HuH-7 (cell line): ENCODE data around the gene ISL2.

ENCODE experiments used
- DNase-seq: peaks from one replicate; pipeline ENCODE4 v3.0.0; 2011; ENCODE audit warnings: low spot score

ISL2 gene

DNA sequence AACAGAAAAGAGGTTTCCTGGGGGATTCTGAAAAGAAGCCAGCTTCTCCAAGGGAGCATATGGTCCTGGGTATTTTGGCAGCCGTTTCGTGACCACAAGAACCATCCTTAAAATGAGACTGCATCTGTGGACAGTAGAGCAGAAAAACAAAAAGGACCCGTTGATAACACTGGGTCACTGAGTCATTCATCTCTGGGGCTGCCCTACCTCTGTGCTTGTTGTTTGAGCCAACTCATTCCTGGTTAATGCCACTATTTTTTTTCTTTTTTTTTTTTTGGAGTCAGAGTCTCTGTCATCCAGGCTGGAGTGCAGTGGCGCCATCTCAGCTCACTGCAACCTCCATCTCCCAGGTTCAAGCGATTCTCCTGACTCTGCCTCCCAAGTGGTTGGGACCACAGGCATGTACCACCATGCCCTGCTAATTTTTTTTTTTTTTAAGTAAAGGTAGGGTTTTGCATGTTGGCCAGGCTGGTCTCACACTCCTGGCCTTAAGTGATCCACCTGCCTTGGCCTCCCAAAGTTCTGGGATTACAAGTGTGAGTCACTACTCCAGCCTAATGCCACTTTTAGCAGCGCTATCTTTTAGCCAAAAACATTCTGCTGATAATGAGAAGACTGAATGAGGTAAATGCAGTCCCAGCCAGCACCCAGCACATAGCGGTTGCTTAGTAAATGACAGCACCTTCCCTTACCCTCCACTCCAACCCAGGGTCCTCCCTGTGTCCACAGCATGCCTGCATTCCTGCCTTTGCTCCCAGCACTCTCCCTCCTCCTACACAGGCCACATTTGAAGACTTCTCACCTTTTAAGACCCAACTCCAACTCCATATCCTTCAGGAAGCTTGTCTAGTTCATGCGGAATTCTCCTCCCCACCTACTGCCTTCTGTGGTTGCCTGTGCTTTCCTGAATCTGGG, 9.1 kb upstream of the ISL2 start:
- no peak for DNase-seq

DNA sequence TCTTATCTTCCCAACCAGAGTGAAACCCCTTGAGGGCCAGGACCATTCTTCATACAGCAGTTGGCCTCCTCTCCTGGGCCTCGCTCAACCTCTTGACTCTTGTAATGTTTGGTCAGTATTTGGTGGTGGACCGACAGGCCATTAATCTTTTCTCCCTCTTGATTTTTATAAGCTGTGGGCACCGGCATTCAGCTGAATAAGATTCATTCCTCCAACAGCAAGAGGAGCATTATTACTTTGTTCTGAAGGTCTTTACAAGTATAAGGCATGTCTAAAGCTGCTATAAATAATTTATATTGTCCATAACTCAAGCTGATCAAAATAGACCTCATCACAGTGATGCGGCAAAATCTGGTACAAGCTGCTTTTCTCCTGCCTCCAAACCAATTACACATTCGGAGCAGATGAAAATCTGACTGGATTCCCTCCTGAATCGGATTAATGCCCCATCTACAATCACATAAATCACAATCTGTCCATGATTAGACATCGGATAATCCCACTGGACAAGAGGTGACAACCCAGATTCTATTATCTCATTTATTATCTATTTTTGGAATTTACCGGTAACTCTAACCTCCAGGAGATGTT, 8.4 kb upstream of the ISL2 start:
- DNase-seq, result no peak

DNA sequence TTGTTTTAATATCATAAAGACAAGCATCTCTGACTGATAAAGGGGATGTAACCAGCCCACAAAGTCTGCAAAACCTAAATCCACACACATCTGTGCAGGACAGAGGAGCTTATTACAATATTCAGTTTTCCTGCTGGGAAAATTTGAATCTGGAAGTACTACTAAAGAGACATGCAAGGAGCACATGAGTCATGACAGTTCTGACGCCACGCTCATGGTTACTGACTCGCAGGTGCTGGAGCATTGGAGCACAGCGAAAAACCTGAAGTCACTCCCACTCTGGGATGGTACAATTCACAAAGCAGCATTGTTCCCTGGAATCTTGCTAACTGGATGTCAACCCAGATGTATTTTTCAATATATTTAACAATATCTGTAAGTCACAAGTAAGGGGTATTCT, 7.6 kb upstream of the ISL2 start:
- DNase-seq, result no peak

DNA sequence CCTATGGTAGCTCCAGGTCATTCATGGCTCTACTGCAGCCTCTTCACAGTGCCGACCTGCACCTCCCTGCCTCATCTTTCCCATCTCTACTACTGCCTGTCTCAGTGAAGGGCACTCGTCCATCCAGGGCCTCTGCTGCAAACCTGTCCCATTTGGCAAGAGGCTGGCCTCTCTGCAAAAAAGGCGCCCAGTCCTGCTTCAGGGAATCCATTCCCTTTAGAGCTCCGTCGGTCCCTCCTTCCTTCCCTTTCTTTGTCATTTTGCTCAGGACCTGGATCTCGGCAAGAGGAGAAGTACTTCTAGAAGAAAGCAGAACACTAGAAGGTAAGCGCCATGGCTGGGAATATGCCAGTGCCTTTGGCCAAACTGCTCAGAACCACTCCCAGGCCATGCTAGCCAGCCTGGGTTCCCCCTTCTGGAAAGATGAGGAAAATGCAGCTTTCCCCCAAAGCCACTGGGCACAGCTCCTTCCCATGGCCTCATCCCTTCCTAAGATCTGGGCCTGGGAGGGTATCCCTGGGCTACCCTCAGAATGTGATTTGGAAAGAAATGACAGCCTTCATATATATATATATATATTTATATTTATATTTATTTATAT, 6.4 kb upstream of the ISL2 start:
- peak; percentile 79 for DNase-seq

DNA sequence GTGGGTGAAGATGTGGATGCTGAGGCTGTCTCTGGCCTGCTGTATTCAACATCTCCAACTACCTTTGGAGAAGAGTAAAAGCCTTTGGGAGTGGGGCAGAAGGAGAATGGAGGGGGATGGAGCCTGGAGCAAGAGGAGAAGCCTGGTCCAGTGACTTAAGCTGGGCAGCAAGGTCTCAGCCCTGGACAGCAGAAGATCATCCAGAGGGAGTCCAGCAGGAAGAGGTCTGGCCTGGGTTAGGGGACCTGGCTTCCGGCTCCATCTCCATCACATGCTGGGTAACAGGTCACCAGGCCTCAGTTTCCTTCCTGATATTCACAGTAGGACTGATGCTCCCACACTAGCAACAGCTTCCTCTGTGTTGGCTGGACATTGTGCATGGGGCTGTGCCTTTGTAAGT, 3.8 kb upstream of the ISL2 start:
- no peak for DNase-seq

DNA sequence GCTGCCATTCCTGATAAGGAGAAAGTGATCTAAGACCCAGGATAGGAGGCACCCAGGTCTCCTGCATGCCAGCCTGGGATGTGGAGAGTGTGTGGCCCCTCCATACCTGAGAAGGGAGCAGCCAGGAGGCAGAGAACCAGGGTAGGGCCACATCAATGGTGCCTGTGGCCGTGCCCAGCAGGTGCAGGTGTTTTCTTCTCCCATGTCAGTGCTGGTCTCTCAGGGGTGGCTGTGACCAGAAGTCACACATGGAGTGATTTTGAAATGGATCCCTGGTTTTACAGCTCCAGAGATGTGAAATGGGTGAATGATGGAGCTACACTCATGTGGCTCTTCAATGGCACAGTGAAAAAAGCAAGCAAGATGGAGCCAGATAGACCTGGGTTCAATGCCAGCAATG, 3.3 kb upstream of the ISL2 start:
- no peak for DNase-seq

DNA sequence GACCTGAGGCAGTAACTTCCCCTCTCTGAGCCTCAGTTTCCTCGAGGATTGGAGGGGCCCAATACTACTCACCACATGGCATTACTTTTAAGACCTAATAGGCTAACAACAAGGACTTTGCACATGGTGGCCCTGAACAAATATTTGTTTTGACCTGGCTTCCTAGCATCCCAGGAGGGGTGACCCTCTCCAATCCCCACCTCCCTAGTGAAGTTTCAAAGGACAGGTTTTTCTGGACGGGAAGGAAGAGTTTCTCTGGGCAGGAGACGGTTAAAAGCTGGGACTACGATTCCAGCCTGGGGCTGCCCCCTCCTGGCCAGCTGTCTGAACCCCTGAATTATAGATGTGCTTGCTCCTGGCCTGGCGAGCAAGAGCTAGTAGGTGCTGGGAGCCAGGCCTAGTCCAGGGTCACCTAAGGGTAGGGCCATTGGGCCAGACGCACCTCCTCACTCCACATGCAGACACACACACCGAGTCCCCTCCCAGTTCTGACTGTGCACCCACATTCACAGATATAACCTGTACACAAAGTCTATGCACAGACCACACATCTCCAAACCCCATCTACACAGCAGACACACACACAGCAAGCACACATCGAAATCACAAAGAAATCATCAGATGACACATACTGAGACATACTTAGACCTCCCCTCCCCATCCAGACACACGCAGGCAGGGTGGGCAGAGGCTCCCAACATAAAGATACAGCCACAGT, 2.7 kb upstream of the ISL2 start:
- no peak for DNase-seq

DNA sequence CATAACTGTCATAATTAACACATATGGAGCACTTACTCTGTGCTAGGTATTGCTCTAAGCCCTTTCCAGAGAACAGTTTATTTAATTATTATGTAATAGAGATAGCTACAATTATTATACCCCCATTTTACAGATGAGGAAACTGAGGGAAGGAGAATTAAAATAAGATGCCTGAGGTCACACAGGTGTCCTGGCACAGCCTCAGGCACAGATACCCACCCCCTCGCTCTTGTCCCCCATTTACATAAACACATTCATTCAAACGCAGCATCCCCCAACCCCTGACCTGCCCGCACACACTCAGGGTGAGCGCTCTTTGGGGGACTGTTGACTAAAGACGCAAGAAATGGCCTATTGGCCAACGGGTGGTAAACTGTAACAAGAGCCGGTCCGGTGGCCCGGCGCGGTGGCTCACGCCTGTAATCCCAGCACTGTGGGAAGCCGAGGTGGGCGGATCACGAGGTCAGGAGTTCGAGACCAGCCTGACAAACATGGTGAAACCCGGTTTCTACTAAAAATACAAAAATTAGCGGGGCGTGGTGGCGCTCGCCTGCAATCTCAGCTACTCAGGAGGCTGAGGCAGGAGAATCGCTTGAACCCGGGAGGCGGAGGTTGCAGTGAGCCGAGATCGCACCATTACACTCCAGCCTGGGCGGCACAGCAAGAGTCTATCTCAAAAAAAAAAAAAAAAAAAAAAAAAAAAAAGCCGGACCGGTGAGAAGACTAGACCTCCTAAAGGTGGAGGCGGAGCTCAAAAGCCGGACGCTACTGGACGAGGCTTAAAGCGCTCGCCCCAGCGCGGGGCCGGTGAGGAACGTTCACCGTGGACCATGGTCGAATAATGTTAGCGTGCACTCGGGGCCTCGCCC, 1.9 kb upstream of the ISL2 start:
- no peak for DNase-seq

DNA sequence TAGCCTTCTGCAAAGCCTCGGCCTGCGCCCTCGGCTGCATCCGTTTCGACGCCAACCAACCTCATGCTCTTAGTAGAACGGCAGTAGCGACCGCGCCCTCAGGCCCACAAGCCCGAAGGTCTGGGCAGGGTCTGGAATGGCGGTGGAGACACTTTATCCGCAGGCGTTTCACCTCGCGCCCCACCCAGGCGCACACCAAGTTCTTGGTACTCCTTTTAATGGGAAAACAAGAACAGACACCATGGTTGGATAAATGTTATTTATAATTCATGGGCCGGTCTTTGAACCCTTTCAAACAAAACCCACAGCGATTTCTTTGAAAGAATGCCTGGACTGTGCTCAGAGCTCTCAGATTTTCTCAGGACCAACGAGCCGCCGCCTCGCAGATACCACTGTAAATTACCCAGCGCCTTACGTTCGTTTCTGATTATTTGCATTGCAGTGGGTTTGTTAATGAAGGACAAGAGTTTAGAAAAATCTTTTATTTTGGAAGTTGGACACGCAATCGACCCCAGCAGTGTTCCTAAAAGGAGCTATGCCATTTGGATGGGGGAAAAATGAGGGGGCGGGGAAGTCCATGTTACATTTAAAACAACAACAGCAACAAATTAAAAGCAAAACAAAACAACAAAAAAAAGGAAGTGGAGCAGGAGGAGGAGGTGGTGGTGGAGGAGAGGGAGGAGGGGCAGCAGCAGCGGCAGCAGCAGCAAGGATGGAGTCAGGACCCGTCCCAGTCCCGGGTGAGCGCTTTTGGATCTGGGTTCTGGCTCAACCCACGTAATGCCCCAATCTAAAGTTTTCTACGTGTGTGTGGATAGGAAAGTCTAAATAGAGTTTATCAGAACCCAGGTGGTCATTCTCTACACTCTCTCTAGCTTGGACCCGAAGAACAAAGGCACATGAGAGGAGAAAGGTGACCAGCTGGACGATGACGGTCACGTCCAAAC, 993 bp upstream of the ISL2 start:
- no peak for DNase-seq

DNA sequence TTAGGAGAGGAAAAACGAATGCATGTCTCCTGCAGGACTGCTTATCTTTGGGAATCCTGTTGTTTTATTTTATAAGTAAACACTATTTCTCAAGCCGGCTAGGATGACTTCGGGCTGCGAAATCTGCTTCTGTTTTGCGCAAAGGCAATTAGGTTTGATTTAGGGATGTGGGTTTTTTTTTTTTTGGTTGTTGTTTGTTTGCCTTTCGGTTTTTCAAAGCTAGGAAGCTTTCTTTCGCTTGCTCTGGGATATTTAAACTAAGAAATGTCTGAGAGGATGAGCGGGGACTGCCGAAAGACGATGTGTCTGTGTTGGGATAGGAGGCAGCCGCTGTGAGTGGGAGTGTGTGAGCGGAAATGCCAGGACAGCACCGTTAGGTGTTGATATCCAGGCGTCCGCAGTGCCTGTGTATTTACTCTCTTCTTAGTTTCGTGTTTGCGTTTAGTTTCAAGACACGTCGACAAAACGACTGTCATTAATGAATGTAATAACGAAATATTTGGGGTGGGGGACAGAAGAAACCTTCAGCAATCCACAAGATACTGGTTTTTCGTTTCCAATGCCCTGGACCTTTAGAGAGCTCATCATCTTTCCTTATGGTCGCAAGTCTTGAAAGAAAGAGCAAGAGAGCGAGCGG, 604 bp downstream of the ISL2 start:
- peak; percentile 87 for DNase-seq

DNA sequence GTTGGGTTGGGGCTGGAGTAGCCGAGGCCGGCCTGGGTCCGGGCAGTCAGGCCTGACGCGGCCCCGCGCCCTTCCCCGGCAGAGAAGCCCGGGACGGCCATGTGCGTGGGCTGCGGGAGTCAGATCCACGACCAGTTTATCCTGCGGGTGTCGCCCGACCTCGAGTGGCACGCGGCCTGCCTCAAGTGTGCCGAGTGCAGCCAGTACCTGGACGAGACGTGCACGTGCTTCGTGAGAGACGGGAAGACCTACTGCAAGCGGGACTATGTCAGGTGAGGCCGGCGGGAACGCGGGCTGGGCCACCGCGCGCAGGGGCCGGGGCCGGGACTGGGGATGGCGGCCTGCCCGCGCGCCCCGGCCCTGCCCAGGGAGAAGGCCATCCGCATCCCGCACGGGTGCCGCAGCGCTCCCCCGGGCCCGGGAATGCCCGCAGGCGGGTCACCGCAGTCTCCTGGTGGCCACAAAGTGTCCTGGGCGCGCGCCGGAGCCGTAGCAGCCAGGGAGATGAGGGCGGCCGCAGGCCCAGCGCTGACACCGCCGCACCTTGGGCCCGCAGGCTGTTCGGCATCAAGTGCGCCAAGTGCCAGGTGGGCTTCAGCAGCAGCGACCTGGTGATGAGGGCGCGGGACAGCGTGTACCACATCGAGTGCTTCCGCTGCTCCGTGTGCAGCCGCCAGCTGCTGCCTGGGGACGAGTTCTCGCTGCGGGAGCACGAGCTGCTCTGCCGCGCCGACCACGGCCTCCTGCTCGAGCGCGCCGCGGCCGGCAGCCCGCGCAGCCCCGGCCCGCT, 1.3 kb downstream of the ISL2 start:
- no peak for DNase-seq

DNA sequence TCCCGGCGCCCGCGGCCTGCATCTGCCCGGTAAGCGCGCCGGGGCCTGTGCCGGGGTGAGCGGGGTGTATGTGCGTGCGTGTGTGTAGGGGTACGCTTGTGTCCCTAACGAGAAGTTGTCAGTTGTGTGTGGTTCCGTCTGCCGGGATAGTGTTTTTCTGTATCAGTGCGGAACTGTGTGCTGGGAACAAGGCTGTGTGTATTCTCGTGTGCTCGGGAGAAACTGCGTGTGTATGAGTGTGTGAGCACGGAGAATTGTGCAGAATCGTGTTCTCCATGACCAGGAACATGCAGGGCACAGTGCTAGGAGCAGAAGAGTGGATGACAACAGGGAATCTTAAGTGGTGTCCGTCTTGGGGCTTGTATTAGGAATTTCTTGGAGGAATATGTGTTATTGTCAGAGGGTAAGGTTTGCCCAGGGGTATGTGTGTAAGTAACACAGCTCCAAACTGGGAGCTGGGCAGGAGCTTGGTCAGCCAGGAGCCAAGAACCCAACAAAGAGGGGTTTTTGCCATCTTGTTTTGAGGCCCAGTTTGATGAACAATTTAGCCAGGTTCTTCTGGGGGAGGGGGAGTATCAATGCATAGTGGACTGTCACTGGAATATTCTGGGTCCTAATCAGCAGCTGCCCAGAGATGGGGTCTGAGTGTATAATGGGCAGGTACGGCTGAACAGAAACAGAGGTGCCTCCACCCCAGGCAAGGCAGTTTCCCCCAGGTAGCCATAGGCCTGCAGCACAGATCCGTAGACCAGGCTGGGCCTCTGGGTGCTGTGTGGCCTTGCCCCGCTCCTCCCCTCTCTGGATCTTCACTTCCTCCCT, 2.1 kb downstream of the ISL2 start:
- DNase-seq, result no peak

DNA sequence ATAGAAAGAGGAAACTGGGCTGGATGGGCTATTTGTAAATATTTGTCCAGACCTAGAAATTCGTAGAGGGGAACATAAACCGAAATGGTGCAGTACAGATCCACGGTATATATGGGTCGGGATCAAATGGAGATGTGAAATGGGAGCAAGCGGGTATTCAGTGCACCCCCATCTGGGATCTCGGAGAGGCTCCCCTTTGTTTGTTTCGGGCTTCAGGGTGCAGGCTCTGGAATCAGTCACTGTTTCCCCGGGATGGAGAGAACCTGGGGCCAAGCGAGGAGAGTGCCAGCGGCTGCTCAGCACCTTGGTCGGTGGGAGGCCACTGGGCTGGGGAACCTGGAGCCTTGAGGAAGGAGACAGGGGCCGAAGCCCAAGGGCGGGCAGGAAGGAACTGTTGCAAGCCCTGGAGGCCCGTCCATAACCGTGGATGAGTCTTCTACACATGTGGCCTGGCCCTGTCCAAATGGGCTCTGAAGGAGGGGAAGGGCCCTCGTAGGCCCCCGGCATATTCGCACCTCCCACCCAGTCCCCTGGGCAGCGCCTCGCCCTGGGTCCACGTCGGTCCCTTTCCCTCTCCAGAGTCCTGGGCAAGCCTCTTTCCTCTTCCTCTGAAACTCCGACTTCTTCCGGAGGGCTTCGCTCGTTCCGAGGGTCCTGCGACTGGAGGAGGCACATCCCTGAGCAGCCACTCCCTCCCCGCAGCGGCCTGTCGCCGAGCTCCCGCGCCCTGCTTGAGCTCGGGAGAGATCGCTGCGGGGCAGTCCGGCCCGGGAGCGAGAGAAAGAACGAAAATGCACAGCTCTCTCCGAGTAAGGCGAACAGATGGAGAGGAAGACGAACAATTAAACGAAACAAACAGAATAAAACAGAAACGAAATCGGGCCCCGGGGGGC, 3.0 kb downstream of the ISL2 start:
- DNase-seq, result no peak

DNA sequence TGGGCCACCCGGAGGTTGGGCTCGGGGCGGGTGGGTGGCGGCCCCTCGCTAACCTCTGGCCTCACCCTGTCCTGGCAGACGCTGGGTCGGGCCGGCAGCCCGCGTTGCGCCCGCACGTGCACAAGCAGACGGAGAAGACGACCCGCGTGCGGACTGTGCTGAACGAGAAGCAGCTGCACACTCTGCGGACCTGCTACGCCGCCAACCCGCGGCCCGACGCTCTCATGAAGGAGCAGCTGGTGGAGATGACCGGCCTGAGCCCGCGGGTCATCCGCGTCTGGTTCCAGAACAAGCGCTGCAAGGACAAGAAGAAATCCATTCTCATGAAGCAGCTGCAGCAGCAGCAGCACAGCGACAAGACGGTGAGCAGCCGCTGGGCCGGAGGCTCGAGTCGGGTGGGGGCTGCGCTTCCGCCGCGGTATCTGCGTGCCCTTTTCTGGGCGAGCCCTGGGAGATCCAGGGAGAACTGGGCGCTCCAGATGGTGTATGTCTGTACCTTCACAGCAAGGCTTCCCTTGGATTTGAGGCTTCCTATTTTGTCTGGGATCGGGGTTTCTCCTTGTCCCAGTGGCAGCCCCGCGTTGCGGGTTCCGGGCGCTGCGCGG, 3.7 kb downstream of the ISL2 start:
- DNase-seq, result no peak

DNA sequence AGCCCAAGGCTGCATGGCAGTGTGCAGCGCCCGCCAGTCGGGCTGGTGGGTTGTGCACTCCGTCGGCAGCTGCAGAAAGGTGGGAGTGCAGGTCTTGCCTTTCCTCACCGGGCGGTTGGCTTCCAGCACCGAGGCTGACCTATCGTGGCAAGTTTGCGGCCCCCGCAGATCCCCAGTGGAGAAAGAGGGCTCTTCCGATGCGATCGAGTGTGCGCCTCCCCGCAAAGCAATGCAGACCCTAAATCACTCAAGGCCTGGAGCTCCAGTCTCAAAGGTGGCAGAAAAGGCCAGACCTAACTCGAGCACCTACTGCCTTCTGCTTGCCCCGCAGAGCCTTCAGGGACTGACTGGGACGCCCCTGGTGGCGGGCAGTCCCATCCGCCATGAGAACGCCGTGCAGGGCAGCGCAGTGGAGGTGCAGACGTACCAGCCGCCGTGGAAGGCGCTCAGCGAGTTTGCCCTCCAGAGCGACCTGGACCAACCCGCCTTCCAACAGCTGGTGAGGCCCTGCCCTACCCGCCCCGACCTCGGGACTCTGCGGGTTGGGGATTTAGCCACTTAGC, 4.3 kb downstream of the ISL2 start:
- DNase-seq, result no peak

DNA sequence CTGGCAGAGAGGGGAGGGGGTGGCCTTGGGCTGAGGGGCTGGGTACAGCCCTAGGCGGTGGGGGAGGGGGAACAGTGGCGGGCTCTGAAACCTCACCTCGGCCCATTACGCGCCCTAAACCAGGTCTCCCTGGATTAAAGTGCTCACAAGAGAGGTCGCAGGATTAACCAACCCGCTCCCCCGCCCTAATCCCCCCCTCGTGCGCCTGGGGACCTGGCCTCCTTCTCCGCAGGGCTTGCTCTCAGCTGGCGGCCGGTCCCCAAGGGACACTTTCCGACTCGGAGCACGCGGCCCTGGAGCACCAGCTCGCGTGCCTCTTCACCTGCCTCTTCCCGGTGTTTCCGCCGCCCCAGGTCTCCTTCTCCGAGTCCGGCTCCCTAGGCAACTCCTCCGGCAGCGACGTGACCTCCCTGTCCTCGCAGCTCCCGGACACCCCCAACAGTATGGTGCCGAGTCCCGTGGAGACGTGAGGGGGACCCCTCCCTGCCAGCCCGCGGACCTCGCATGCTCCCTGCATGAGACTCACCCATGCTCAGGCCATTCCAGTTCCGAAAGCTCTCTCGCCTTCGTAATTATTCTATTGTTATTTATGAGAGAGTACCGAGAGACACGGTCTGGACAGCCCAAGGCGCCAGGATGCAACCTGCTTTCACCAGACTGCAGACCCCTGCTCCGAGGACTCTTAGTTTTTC, 4.9 kb downstream of the ISL2 start:
- DNase-seq, result no peak
